Activated naive CD4-positive, alpha-beta T cell treated with anti-CD3 and anti-CD28 coated beads, Interleukin-2, amount 50 U/mL, for 72 hours (primary cell): ENCODE measurements around the gene PLA2G7. TPM values are rescaled to one million over a fixed set of nuclear protein-coding genes. Genes with fewer than 3 reads are reported as not detected.

ENCODE experiments used
- ATAC-seq, 2 donors: fragments of 150-1000 bp; cut with Tn5 transposase; 2 replicates each; pipeline ENCODE4 v1.10.0; 2021; ENCODE audit warnings: mild to moderate bottlenecking in 2 of 2, moderate library complexity in 2 of 2
- DNase-seq, 2 donors: peaks; one replicate each; pipeline ENCODE4 v3.0.0; 2021 to 2022; ENCODE audit warnings: low spot score in 2 of 2
- H3K27ac Mint-ChIP-seq, 2 donors: one replicate each; pipeline ENCODE4 v1.8.0; 2022; ENCODE audit warnings: mild to moderate bottlenecking in 2 of 2, mixed read lengths in 2 of 2
- H3K36me3 Mint-ChIP-seq, 2 donors: one replicate each; pipeline ENCODE4 v1.8.0; 2022; ENCODE audit warnings: mixed read lengths in 2 of 2
- H3K9me3 Mint-ChIP-seq, 2 donors: one replicate each; pipeline ENCODE4 v1.8.0; 2022; ENCODE audit warnings: mixed read lengths in 2 of 2
- total RNA-seq, 2 donors: library from RNA; stranded (reverse); gene quantifications; one replicate each; pipeline ENCODE4 v1.2.3, GENCODE V29; 2022

The PLA2G7 gene
- total RNA-seq, 2 donors from 2014 or later: not detected

DNA sequence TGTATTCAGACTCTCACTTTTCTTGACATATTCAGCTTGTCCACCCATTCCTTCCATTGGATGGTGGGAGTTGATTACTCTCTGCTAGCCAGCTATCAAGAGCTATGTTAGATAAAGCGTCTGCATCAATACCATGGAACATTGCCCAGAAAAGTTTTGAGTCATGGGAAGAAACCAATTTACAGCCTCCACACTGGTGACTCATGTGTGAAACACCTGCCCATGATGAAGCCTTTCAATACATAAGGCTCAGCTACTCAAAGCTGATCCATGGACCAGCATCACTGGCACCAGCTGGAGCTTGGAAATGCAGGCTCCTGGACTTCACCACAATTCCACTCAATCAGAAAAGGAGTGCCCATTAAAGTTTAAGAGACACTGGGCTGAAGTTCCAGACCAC is 16.1 kb downstream of the PLA2G7 start:
- peak; percentile 33 to 81 for ATAC-seq

DNA sequence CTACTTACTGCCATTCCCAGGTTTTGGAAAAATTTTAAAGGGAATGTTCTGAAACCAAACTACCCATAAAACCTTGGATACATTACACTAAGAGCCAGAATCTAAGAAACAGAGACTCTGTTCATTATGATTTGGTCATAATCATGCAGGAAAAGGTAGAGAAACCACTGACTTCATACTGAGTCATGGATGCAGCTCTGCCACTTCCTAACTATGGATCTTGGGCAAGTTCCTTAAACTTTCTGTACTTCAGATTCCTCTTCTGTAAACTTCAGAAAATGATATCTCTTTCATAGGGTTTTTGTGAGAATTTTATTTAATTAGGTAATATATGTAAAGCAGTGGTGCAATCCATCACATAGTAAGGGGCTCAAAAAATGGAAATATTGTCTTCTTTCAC is 20.0 kb downstream of the PLA2G7 start:
- no peak for ATAC-seq
- no peaks in the 10 kb centered on the region for H3K9me3 Mint-ChIP-seq
- no peaks in the 10 kb centered on the region for H3K36me3 Mint-ChIP-seq
- DNase-seq: no peak
- H3K27ac Mint-ChIP-seq: no peak overlapping the region

More for the DNA sequence above, 16.1 kb downstream of the PLA2G7 start:
- DNase-seq: no peak
- Mint-ChIP-seq H3K36me3 (no peaks in the 10 kb centered on the region), H3K9me3 (no peaks in the 10 kb centered on the region), H3K27ac (no peak overlapping the region)

DNA sequence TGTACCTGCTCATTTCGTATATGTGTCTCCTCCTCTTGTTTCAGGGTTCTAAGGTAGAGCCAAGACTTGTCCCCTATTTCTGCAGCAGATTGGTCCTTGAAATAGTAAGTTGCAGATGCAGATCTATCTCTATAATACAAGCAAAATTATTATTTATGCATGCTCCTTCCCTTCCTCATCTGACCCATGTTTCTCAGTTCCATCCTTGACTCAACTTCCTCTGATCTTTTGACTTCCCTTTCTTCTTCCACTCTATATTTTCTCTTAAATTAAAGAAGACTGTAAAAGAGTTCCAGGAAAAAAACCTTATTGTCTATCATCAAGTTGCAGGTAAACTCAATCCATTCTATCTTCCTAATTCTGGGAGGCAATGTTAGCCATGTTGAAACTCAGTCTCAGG is 23.7 kb downstream of the PLA2G7 start:
- H3K9me3 Mint-ChIP-seq: no peaks in the 10 kb centered on the region
- H3K36me3 Mint-ChIP-seq: no peaks in the 10 kb centered on the region
- ATAC-seq: no peak
- no peak for DNase-seq
- no peak overlapping the region for H3K27ac Mint-ChIP-seq

DNA sequence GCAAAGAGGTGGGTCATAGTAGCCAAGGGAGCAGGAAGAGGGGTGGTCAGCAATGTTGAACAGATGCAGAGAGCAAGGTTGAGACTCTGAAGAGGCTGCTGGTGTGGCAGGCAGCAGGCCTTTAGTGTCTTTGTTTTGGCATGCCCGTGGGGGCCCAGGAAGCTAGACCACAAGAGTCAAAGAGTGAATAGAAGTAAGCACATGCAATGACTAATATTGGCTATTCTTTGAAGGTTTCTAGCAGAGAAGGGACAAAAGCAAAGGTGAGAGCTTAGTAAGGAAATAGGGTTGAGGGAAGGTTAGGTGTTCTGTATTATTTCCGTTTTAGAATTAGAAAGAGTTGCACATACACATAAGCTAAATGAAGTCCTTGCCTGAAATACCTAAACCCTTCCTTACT is 28.7 kb downstream of the PLA2G7 start:
- peak in 1 of 2 donors; percentile 4 for DNase-seq
- peak in 1 of 2 donors; percentile 82 for ATAC-seq
- H3K27ac Mint-ChIP-seq: no peak overlapping the region
- no peaks in the 10 kb centered on the region for H3K9me3 Mint-ChIP-seq
- H3K36me3 Mint-ChIP-seq: no peaks in the 10 kb centered on the region

DNA sequence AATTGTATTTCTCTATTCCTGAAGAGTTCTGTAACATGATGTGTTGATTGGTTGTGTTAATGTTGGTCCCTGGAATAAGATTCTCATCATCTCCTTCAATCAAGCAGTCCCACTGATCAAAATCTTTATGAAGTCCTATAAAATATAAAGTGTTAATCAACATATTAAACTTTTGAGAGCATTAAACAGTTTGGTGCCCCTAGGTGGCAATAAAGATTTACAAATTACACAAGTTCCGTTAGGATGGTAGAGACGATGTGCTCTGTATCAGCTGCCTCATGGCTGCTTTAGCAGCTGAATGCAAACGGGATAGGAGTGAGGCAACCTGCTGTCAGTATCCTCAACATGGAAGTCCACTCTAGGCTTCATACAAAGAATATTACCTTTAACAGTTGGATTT is 30.6 kb downstream of the PLA2G7 start:
- no peak for DNase-seq
- H3K9me3 Mint-ChIP-seq: no peaks in the 10 kb centered on the region
- no peak overlapping the region for H3K27ac Mint-ChIP-seq
- H3K36me3 Mint-ChIP-seq: no peaks in the 10 kb centered on the region
- peak in 1 of 2 donors; percentile 48 for ATAC-seq

DNA sequence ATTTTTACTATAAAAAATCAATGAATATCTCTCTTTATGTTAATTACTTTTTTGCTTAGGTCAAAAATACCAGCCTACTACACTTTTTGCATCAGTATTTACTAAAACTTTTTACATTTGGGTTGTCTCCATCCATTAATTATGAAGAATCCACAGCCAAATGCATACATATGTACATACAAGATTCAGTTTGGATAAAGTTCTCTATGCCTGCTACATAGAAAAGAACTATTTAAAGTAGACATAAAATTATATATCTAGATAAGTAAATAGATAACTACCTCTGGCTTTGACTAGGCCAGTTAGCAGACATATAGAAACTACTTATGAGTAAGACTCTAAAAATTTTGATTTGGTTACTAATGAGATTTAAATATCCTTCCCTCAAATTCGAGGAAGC is 35.2 kb downstream of the PLA2G7 start:
- Mint-ChIP-seq H3K36me3 (no peaks in the 10 kb centered on the region), H3K27ac (no peak overlapping the region), H3K9me3 (no peaks in the 10 kb centered on the region)
- DNase-seq: no peak
- no peak for ATAC-seq

DNA sequence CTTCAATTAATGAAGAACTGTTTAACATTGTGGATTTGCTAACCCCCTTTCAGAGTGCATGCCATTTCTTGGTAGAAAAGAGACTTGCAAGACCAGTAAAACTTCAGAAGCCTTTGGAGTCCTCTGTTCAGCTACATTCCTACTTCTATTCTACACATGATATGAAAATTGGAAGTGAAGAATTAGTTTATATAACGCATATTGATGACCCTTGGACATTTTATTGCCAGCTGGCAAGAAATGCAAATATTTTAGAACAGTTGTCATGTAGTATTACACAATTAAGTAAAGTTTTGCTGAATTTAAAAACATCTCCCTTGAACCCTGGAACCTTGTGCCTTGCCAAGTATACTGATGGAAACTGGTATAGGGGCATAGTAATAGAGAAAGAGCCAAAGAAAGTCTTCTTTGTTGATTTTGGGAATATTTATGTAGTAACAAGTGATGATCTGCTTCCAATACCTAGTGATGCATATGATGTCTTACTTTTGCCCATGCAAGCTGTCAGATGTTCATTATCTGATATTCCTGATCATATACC is 44.2 kb downstream of the PLA2G7 start:
- no peaks in the 10 kb centered on the region for H3K9me3 Mint-ChIP-seq

DNA sequence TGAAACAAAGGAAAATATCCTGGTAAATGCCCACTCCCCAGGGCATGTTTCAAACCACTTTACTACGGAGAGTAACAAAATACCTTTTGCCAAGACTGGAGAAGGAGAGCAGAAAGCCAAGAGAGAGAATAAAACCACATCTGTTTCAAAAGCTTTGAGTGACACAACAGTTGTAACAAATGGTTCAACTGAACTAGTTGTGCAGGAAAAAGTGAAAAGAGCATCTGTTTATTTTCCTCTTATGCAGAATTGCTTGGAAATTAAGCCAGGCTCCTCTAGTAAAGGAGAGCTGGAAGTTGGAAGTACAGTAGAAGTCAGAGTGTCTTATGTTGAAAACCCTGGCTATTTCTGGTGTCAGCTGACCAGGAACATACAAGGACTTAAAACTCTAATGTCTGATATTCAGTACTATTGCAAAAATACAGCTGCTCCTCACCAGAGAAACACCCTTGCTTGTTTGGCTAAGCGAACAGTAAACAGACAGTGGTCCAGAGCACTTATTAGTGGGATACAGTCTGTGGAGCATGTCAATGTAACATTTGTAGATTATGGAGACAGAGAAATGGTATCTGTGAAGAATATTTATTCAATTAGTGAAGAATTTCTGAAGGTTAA is 44.9 kb downstream of the PLA2G7 start:
- DNase-seq (no peak), ATAC-seq (no peak)
- no peak overlapping the region for H3K27ac Mint-ChIP-seq
- no peaks in the 10 kb centered on the region for H3K36me3 Mint-ChIP-seq
- no peaks in the 10 kb centered on the region for H3K9me3 Mint-ChIP-seq

More for the DNA sequence above, 44.2 kb downstream of the PLA2G7 start:
- Mint-ChIP-seq H3K36me3 (no peaks in the 10 kb centered on the region), H3K27ac (no peak overlapping the region)
- DNase-seq (no peak), ATAC-seq (no peak)

DNA sequence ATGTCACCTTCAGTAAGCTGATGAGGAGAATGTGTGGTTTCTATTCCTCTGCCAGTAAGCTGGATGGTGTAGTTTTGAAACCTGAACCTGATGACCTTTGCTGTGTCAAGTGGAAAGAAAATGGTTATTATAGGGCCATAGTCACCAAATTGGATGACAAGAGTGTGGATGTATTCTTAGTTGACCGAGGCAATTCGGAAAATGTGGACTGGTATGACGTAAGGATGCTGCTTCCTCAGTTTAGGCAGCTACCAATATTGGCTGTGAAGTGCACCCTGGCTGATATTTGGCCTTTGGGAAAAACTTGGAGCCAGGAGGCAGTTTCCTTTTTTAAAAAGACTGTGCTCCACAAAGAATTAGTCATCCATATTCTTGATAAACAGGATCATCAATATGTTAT is 45.5 kb downstream of the PLA2G7 start:
- no peak overlapping the region for H3K27ac Mint-ChIP-seq
- no peaks in the 10 kb centered on the region for H3K9me3 Mint-ChIP-seq
- no peak for DNase-seq
- no peaks in the 10 kb centered on the region for H3K36me3 Mint-ChIP-seq
- ATAC-seq: no peak

DNA sequence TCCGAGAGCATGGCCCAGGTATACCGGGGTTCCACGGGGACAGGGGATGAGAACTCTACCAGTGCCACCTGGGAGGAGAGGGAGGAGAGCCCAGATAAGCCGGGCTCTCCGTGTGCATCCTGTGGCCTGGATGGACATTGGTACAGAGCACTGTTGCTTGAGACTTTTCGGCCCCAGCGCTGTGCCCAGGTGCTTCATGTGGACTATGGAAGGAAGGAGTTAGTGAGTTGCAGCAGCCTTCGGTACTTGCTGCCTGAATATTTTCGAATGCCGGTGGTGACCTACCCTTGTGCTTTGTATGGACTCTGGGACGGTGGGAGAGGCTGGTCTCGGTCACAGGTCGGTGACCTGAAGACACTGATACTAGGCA is 46.2 kb downstream of the PLA2G7 start:
- H3K36me3 Mint-ChIP-seq: no peaks in the 10 kb centered on the region
- H3K9me3 Mint-ChIP-seq: no peaks in the 10 kb centered on the region
- ATAC-seq: no peak
- no peak overlapping the region for H3K27ac Mint-ChIP-seq
- no peak for DNase-seq

DNA sequence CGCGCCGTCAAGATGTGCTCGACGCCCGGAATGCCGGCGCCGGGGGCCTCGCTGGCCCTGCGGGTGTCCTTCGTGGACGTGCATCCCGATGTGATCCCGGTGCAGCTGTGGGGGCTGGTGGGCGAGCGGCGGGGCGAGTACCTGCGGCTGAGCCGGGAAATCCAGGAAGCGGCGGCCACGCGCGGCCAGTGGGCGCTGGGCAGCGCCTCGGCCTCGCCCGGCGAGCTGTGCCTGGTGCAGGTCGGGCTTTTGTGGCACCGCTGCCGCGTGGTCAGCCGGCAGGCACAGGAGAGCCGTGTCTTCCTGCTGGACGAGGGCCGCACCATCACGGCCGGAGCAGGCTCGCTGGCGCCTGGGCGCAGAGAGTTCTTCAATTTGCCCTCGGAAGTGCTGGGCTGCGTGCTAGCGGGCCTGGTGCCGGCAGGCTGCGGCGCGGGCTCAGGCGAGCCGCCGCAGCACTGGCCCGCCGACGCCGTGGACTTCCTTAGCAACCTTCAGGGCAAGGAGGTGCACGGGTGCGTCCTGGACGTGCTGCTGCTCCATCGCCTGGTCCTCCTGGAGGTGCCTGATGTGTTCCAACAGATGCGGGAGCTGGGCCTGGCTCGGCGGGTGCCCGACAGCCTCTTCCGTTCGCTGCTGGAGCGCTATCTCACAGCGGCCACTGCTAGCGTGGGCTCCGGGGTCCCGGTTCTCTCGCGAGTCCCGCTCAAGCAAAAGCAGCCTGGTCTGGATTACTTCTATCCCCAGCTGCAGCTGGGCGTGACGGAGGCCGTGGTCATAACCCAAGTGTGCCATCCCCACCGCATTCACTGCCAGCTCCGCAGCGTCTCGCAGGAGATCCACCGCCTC is 46.8 kb downstream of the PLA2G7 start:
- H3K36me3 Mint-ChIP-seq: no peaks in the 10 kb centered on the region
- H3K9me3 Mint-ChIP-seq: no peaks in the 10 kb centered on the region
- H3K27ac Mint-ChIP-seq: no peak overlapping the region
- DNase-seq: no peak
- ATAC-seq: no peak

DNA sequence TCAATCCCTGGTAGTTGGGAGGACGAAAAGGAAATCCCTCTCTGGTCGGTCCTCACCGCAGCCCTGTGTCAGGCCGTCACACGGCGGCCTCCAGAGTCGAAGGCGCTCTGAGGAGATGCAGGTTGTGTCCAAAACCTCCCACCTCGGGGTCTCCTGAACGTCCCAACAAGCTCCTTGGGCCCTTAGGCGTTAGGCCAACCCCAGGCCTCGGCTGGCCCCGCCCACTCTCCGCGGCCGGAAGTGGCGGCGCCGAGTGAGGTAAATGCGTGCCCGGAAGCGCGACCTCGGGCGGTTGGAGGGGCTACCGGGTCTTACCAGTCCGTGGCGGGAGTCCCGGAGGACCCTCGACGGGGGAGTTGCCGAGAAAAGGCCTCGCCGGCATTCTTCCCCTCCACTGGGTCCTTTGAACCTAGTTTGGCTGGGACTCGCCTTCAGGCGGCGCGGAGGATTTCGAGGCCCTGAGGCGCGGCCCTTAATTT is 47.5 kb downstream of the PLA2G7 start, which contains the start of gene TDRD6:
TSS of gene TDRD6 (plus strand) at position 267 of the 479 bp plus-strand sequence. CDS start 244 bp downstream, outside the sequence.
- no peak within 1 kb of the TSS for H3K27ac Mint-ChIP-seq
- H3K36me3 Mint-ChIP-seq: no peaks in the 10 kb centered on the region
- ATAC-seq (no peak), DNase-seq (no peak)
- H3K9me3 Mint-ChIP-seq: no peaks in the 10 kb centered on the region

DNA sequence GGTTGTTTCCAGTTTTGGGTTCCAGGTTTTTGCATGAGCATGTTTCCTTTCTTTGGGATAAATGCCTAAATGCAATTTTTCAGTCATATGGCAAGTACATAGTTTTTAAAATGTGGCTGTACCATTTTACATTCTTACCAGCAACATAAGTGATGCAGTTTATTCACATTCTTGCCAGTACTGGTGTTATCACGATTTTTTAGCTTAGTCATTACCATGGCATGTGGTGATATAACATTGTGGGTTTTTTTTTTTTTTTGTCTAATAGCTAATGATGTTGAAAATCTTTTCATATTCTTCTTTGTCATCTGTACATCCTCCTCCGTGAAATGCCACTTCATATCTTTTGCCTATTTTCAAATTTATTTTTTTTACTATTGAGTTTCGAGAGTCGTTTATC is 50.4 kb downstream of the PLA2G7 start:
- Mint-ChIP-seq H3K9me3 (no peaks in the 10 kb centered on the region), H3K27ac (no peak overlapping the region), H3K36me3 (no peaks in the 10 kb centered on the region)
- DNase-seq (no peak), ATAC-seq (no peak)

DNA sequence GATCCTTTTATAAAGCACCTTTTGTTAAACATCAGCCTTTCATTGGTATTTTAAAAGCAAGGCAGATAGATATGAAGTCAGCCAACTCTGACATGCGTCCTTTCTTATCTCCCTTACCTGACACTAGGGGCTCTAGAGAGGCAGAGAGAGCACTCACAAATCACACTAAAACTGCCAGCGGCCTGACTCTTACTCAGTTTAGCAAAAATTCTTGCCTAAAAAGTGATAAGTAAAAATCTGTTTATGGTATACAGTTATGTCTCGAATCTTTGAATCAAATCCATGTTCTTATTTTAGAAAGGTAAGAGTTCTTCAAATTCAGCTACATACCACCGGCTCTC is 57.9 kb downstream of the PLA2G7 start:
- ATAC-seq (no peak), DNase-seq (no peak)
- Mint-ChIP-seq H3K36me3 (no peaks in the 10 kb centered on the region), H3K27ac (no peak overlapping the region), H3K9me3 (no peaks in the 10 kb centered on the region)

DNA sequence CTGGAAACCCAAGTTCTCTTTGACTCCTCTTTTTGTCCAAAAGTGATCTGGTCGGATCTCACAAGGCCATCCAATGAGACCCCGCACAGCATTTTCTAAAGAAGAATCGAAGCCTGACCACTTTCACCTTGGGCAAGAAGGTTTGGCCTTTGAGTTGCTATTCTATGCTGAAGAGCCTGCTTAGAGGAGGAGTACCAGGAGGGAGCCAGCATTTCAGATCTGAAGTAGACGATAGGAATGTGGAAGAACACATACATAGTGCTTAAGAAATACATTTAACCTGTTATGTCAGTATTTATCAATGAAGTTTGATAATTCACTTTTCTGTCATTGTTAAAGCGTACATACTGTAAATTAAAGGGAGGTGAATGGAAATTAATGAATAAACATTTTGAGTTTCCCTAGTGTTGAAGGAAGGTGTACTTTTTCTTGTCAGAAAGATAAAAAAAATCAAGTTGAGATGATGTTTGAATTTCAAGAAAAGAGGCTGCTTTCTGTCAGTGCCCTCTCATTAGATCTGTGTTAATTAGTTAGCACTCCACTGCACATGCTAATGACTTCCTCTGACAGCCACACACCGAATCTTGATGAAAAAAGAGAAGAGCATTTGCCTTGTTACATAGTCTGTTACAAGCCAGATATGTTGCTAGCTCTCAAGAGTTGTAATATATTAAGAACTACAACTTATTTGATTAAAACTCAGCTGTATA is 58.4 kb downstream of the PLA2G7 start:
- Mint-ChIP-seq H3K9me3 (no peaks in the 10 kb centered on the region), H3K27ac (no peak overlapping the region), H3K36me3 (no peaks in the 10 kb centered on the region)
- ATAC-seq (no peak), DNase-seq (no peak)

DNA sequence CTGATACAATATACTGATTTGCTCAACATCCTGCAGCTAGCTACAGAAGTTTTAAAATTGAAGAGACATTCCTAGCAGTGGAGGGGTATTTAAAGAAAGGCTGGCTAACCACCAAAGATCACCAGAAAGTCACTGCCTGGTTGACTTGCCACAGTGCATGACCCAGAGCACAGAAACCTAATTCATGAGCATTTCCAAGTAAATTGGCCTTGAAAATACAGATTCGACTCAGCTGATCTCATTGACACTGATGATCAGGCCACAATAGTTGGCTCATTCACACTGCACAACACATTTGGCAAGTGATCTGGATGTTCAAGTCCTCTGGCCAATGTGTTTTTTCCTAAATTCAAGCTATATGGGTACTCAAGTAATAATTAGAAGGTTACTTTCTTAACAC is 60.8 kb downstream of the PLA2G7 start:
- no peak overlapping the region for H3K27ac Mint-ChIP-seq
- H3K9me3 Mint-ChIP-seq: no peaks in the 10 kb centered on the region
- ATAC-seq (peak in 1 of 2 donors; percentile 57), DNase-seq (no peak)
- no peaks in the 10 kb centered on the region for H3K36me3 Mint-ChIP-seq

DNA sequence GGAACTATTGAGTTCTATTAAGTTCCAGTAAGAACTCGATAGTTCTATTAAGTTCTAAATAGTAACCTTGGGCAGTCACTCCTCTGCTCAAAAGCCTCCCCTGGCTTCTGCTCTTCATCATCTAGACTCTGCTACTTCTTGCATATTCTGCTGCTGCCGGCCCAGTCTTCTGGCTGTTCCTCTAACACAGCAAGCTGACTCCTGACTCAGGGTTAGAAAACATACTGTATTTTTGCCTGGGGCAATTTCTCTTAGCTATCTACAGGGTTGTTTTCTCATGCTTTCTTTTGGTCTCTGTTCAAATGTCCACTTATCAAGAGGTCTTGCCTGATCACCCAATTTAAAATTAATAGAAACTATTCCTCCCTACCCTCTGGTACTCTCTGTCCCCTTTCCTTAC is 67.8 kb downstream of the PLA2G7 start:
- DNase-seq (no peak), ATAC-seq (no peak)
- Mint-ChIP-seq H3K36me3 (no peaks in the 10 kb centered on the region), H3K9me3 (no peaks in the 10 kb centered on the region), H3K27ac (no peak overlapping the region)
